ENCODE data around the gene FAM161B.
A peak's percentile ranks its signal among the peaks of the same experiment; 100 is the strongest.
"Not testable (repeated sequence)": the region's sequence is repeated elsewhere in the genome, so short reads cannot be mapped to it uniquely, and the experiment has no call there.

Gene FAM161B

GRCh38 chr14:73949752-73950734, at the start of gene FAM161B, which contains the start of gene COQ6:
FAM161B (minus strand) TSS chr14:73950094; CDS start chr14:73950026, 68 bp downstream.
COQ6 (plus strand) TSS chr14:73950302; CDS start chr14:73950333, 31 bp downstream.
- DNase-seq, result peak; percentile 91

GRCh38 chr14:73998726-73999125, 48.8 kb upstream of the FAM161B start:
- DNase-seq, result no peak

GRCh38 chr14:73997944-73998447, 48.1 kb upstream of the FAM161B start:
- DNase-seq, result no peak

GRCh38 chr14:73997108-73997943, 47.4 kb upstream of the FAM161B start:
- DNase-seq, result no peak

- DNase-seq, result no peak
Observed at GRCh38 chr14:73996731-73997107, 46.8 kb upstream of the FAM161B start.

GRCh38 chr14:73995977-73996378, 46.1 kb upstream of the FAM161B start:
- no peak for DNase-seq

- not testable (repeated sequence) for DNase-seq
Observed at GRCh38 chr14:73994926-73995325, 45.0 kb upstream of the FAM161B start.

- DNase-seq, result no peak
Observed at GRCh38 chr14:73991092-73991491, 41.2 kb upstream of the FAM161B start.

- not testable (repeated sequence) for DNase-seq
Observed at GRCh38 chr14:73988656-73989055, 38.8 kb upstream of the FAM161B start.

GRCh38 chr14:73988065-73988464, 38.2 kb upstream of the FAM161B start:
- no peak for DNase-seq

- DNase-seq, result no peak
Observed at GRCh38 chr14:73977896-73978295, 28.0 kb upstream of the FAM161B start.

- DNase-seq, result no peak
Observed at GRCh38 chr14:73976125-73976524, 26.2 kb upstream of the FAM161B start.

GRCh38 chr14:73973497-73973896, 23.6 kb upstream of the FAM161B start:
- DNase-seq, result no peak

GRCh38 chr14:73968885-73969284, 19.0 kb upstream of the FAM161B start:
- DNase-seq, result no peak

GRCh38 chr14:73965216-73965615, 15.3 kb upstream of the FAM161B start:
- no peak for DNase-seq

- no peak for DNase-seq
Observed at GRCh38 chr14:73961192-73961591, 11.3 kb upstream of the FAM161B start.

GRCh38 chr14:73958591-73958990, 8.7 kb upstream of the FAM161B start:
- no peak for DNase-seq

- DNase-seq, result no peak
Observed at GRCh38 chr14:73955674-73956073, 5.8 kb upstream of the FAM161B start.

GRCh38 chr14:73953731-73954130, 3.8 kb upstream of the FAM161B start:
- no peak for DNase-seq

- DNase-seq, result no peak
Observed at GRCh38 chr14:73945159-73945670, 4.7 kb downstream of the FAM161B start.

GRCh38 chr14:73944432-73945158, 5.3 kb downstream of the FAM161B start:
- no peak for DNase-seq

GRCh38 chr14:73943083-73943482, 6.8 kb downstream of the FAM161B start:
- peak; percentile 8 for DNase-seq
